ENCODE data around the gene DOK7. TPM values are rescaled to one million over a fixed set of nuclear protein-coding genes. Genes with fewer than 3 reads are reported as not detected.

The DOK7 gene
- total RNA-seq, 1 donor = not detected

DNA sequence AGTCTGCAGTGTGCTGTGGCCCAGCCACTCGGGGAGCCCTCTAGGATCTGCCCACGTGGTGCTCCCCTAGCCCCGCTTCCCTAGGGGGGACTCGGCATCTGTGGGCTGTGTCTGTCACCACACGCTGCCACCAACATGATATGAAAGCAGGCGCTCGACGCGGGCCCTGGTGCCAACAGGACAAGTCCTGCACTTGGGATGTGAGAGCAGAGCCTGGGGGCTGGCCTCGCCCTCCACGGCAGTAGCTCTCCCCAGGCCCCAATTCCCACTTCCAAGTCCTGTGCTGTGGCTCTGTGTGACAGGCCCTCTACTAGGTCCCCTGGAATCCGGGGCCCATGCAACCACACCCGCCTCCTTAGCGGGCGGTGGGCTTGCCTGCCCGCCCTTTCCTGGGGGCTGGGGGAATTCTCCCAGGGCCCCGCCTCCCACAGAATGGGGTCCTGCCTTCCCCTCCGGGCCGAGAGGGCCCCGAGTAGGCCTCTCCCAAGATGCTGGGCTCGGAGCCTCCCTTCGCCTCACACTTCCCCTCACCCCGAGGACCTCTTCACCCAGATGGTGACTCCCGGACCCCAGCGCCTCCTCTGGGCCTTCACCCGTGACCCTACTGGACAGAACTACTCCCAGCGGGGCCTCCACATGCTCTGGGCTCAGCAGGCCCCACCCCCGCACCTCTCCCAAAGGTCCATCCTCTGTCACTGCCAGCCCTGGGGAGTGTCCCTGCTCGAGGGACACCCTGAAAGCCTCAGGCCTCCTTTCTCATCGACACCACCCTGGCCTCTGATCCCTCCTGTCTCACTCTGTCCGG is 57.9 kb downstream of the DOK7 start:
- TF ChIP-seq, protein P1, sequence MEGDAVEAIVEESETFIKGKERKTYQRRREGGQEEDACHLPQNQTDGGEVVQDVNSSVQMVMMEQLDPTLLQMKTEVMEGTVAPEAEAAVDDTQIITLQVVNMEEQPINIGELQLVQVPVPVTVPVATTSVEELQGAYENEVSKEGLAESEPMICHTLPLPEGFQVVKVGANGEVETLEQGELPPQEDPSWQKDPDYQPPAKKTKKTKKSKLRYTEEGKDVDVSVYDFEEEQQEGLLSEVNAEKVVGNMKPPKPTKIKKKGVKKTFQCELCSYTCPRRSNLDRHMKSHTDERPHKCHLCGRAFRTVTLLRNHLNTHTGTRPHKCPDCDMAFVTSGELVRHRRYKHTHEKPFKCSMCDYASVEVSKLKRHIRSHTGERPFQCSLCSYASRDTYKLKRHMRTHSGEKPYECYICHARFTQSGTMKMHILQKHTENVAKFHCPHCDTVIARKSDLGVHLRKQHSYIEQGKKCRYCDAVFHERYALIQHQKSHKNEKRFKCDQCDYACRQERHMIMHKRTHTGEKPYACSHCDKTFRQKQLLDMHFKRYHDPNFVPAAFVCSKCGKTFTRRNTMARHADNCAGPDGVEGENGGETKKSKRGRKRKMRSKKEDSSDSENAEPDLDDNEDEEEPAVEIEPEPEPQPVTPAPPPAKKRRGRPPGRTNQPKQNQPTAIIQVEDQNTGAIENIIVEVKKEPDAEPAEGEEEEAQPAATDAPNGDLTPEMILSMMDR (IDR thresholded peaks at IDR 0.05; ENCODE audit: insufficient read depth, low read depth, low read length) = no peak
- DNase-seq (ENCODE audit: low read depth) = no peak
- no peak overlapping the region for H3K4me3 ChIP-seq (ENCODE audit: low read depth, low read length)

DNA sequence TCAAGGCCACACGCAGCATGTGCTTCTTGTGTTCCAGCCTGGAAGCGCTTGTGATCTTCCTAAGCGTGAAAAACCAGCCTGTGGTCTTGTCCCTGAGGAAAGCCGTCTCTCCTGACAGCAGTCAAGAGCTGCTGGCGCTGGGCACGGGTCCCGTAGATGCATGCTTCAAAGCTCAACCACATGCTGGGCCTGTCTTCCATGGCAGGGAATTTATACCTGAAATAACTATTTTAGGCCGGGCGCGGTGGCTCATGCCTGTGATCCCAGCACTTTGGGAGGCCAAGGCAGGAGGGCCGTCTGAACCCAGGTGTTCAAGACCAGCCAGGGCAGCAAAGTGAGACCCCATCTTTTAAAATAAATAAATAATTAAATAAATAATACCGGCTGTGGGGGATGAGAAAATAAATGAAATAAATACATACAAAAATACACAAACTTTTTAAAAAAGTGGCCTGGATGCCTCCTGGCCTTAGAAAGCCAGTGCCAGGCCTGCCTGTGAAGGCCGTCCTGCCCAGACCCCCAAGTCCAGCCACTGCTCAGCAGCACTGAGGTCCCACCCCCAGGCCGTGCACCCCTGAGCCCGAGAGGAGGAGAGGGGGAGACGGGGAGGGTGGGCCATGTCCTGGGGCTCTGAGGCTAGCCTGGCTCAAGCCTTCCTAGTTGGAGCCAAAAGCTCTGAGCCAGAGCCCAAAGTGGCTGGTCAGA is 58.7 kb downstream of the DOK7 start:
- DNase-seq (ENCODE audit: low read depth) = no peak
- H3K4me3 ChIP-seq (ENCODE audit: low read depth, low read length) = no peak overlapping the region
- TF ChIP-seq, protein P1 (IDR thresholded peaks at IDR 0.05; ENCODE audit: insufficient read depth, low read depth, low read length) = no peak

DNA sequence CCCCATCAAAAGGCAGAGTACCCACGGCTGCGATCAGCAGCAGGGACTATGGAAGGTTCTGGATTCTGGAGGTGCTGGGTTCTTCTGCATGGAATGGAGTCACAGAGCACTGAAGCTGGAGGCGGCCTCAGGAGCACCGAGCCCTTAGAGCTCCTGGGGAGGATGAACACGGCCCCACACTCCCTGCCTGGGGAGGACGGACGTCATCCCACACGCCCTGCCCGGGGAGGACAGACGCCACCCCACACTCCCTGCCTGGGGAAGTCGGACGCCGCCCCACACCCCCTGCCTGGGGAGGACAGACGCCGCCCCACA is 59.2 kb downstream of the DOK7 start:
- H3K4me3 ChIP-seq (ENCODE audit: low read depth, low read length) = no peak overlapping the region
- TF ChIP-seq, protein P1 (IDR thresholded peaks at IDR 0.05; ENCODE audit: insufficient read depth, low read depth, low read length) = no peak
- no peak for DNase-seq (ENCODE audit: low read depth)

DNA sequence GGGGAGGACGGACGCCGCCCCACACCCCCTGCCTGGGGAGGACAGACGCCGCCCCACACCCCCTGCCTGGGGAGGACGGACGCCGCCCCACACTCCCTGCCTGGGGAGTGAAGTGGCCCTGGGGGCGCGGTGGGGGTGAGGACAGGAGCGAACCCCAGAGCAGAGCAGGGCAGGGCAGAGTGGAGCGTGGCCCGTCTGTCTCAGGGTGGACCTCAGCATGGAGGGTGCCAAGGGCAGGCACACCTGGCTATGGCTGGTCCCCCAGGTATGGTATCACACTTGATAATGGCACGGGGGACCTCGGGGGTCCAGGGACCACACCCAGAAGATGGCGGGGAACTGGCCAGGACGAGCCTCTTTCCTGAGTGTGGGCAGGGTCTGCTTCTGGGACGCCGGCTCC is 59.5 kb downstream of the DOK7 start:
- no peak overlapping the region for H3K4me3 ChIP-seq (ENCODE audit: low read depth, low read length)
- TF ChIP-seq, protein P1 (IDR thresholded peaks at IDR 0.05; ENCODE audit: insufficient read depth, low read depth, low read length) = no peak
- DNase-seq (ENCODE audit: low read depth) = no peak

DNA sequence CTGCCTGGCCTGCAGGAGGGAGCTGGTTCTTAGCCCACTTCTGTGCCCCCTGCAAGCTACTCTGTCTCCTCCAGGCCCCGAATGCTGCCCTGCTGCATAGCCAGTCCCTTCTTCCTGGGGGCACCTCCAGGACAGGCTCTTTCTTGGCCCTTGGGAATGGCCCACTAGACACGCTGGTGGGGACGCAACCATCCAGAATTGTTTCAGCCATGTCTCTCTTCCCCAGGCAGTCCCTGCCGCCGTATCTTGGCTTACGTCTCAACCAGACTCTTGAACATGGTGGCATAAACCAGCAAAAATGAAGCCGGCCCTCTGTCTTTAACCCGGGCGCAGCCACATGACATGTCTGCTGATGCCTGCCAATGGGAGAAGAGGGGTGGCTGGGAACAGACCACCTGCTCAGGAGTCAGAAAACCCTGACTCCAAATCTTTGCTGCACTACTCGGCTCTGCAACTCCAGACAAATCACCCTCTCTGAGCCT is 60.1 kb downstream of the DOK7 start:
- TF ChIP-seq, protein P1 (IDR thresholded peaks at IDR 0.05; ENCODE audit: insufficient read depth, low read depth, low read length) = no peak
- no peak for DNase-seq (ENCODE audit: low read depth)
- H3K4me3 ChIP-seq (ENCODE audit: low read depth, low read length) = no peak overlapping the region

DNA sequence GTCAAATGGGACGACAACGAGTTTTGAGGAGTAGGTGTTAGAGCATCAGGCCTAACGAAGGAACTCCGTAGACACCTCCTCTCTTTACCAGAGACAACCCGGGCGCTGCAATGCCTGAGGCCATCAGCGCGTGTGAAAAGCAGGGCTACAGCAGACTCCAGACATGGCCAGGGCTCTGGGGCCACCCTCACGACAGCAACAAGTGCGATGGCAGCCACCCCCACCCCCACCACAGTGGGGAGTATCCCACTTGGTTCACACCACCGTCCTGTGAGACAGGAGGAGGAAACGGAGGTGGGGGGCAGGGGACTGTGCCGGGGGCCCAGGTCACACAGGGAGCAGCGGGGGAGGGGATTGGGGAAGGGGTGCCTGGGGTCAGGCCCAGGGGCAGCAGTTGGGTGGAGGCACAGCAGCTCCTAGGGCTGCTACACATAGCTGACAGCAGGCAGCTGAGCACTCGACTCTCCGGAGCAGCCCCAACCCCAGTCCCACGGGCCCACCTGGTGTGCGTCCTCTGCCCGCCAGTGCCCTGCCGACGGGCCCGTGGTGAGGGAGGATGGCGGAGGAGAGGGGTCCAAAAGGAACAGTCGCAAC is 60.6 kb downstream of the DOK7 start:
- TF ChIP-seq, protein P1 (IDR thresholded peaks at IDR 0.05; ENCODE audit: insufficient read depth, low read depth, low read length) = no peak

More for the DNA sequence above, 60.6 kb downstream of the DOK7 start:
- H3K4me3 ChIP-seq (ENCODE audit: low read depth, low read length) = no peak overlapping the region
- no peak for DNase-seq (ENCODE audit: low read depth)

Measured in fibroblast of villous mesenchyme (primary cell).